Urinary bladder (tissue), 4 donors: ENCODE results near the gene CTIF. TPM values are rescaled to one million over a fixed set of nuclear protein-coding genes. Genes with fewer than 3 reads are reported as not detected.

Source experiments
- DNase-seq: peaks from one replicate; pipeline ENCODE4 v3.0.0-alpha.2; 2015; ENCODE audit errors: extremely low spot score
- H3K27ac ChIP-seq: one replicate; pipeline ENCODE4 v1.5.1; 2013; ENCODE audit warnings: low read depth, mild to moderate bottlenecking, moderate library complexity
- H3K36me3 ChIP-seq: one replicate; pipeline ENCODE4 v1.6.1; 2013; ENCODE audit warnings: mild to moderate bottlenecking, moderate library complexity; ENCODE audit not compliant: insufficient read depth
- H3K4me1 ChIP-seq: one replicate; pipeline ENCODE4 v1.6.1; 2013; ENCODE audit warnings: mild to moderate bottlenecking, moderate library complexity; ENCODE audit not compliant: insufficient read depth
- H3K4me3 ChIP-seq: one replicate; pipeline ENCODE4 v1.5.1; 2013; ENCODE audit warnings: low read depth, low read length
- WGBS: extraction: QIAGEN DNeasy Blood & Tissue Kit; methylation state at CpG from one replicate; pipeline ENCODE4 v1.1.7; 2013; 5-methylcytosine and 5-hydroxymethylcytosine counted together
- polyA plus RNA-seq: library from polyadenylated mRNA; stranded (reverse); fragments of 200-250 nt; gene quantifications from one replicate; pipeline ENCODE4 v1.2.3, GENCODE V29; 2013
- total RNA-seq: library from RNA; depleted of rRNA; stranded (reverse); fragments of >200 nt; gene quantifications from one replicate; pipeline ENCODE4 v1.2.3, GENCODE V29; 2014
- donor health status: healthy with polysubstance abuse.
- donor health status: healthy.

Gene CTIF
- total and polyA plus RNA-seq, 2 donors = 26.6 to 50.3 TPM

DNA sequence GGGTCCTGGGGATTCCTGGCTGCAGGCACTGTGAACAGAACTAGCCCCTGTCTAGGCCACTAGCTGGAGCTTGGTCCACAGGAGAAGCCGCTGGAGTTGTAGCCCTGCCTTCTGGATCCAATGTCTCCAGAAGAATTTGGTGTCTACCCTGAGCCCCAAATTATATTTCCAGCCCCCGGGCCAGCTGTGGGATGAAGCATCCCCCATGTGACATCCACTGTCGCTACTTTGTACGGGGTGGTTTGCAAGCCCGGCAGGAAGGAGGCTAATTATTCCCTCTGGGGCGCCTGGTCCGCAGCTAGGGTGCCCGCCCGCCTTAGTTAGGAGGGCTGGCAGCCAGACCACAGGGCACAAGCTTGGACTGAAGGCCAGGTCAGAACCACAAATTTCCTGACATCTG, 305.4 kb downstream of the CTIF start:
- 95% methylated on average over 9 of the region's 9 CpGs for WGBS
- H3K4me1 ChIP-seq = no peaks in the 10 kb centered on the region

DNA sequence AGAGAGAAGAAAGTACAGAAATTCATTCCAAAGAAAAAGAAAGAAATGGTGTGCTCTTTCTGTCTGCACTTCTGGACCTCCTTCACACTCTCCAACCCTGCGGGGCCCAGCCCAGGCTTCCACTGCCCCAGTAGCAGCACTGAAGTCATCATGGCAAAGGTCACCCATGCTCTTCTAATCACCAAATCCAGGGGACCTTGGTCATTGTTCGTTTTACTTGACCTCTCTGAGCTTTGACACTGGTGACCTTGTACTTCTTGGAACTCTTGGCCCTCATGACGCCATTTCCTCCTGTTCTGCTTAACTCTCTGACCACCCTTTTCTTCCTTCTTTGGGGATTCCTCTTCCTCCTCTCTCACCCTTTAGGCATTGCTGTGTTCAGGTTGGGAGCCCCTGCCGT, 306.3 kb downstream of the CTIF start:
- no peaks in the 10 kb centered on the region for H3K4me1 ChIP-seq
- DNase-seq = no peak
- WGBS = 91% methylated on average over 4 of the region's 4 CpGs
- H3K27ac ChIP-seq = no peak overlapping the region
- H3K4me3 ChIP-seq = no peak overlapping the region
- no peaks in the 10 kb centered on the region for H3K36me3 ChIP-seq

More for the DNA sequence above, 305.4 kb downstream of the CTIF start:
- Histone ChIP-seq H3K36me3 (no peaks in the 10 kb centered on the region), H3K27ac (no peak overlapping the region), H3K4me3 (no peak overlapping the region)
- DNase-seq = no peak

DNA sequence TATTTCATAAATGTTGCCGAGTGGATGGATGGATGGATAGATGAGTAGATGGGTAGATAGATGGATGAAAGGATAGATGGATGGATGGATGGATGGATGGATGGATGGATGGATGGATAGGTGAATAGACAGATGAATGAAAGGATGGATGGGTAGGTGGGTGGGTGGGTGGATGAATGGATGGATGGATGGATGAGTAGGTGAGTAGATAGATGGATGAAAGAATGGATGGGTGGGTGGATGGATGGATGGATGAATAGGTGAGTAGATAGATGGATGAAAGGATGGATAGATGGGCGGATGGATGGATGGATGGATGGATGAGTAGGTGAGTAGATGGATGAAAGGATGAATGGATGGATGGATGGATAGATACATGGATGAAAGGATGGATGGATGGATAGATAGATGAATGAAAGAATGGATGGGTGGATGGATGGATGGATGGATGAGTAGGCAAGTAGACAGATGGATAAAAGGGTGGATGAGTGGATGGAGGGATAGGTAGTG, 307.6 kb downstream of the CTIF start:
- 98% methylated on average over 2 of the region's 2 CpGs for WGBS
- no peak overlapping the region for H3K4me3 ChIP-seq
- H3K36me3 ChIP-seq = no peaks in the 10 kb centered on the region
- DNase-seq = no peak
- H3K27ac ChIP-seq = no peak overlapping the region
- H3K4me1 ChIP-seq = no peaks in the 10 kb centered on the region

DNA sequence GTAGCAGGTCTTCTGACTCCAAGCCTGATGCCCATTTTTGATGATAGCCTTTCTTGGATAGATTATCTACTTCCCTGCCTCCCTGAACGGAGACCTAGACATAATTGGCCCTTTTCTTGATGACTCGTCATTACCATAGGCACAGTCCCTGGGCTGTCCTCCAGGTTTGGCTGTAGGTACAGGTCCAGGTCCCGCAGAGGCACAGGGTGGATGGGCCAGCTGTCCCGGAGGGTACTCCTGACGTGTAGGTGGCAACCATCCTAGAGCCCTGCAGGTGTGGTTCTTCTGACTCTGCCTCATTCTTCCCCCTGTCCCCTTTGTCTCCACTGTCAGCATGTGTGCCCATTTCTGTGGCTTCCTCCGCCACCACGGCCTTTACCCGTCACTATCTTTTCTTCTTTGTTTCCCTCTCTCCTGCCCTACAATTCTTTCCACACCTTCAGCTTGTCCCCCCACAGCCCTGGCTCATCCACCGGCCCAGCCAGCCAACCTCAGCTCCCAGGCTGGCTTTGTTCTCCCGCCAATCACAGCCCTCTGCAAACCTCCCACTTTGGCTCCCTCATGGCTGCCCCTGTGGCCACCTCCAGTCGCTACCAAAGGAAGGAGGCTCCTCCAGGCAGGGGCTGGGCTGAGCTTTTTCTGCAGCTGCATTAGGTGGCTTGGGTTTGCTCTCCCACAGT, 309.1 kb downstream of the CTIF start:
- Histone ChIP-seq H3K4me3 (no peak overlapping the region), H3K27ac (no peak overlapping the region), H3K36me3 (no peaks in the 10 kb centered on the region), H3K4me1 (no peaks in the 10 kb centered on the region)
- 77% methylated on average over 11 of the region's 11 CpGs for WGBS
- DNase-seq = no peak

DNA sequence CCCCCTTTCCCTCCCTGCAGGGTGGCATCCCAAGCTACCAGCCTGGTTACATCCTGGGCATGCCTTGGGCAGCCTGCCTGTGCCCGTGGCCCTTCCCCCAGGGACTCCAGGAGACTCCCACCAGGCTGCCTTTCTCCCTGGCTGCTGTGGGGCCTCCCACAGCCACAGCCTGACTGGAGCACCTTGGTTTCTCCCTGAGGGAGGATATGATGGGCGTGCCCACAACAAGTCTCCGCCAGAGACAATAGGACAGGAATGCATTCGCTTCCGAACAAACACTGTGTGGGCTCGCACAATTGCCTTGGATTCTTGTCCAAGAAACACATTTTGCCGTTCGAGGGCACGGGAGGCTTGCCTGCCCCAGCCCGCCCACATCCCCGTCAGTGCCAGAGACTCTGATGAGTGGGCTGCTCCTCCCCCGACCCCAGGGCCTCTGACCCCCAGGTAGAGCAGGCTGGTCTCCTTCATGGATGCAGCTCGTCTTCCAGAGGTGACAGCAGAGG, 309.9 kb downstream of the CTIF start:
- no peak for DNase-seq
- H3K27ac ChIP-seq = no peak overlapping the region
- no peaks in the 10 kb centered on the region for H3K4me1 ChIP-seq
- 82% methylated on average over 13 of the region's 13 CpGs for whole genome bisulfite sequencing
- no peak overlapping the region for H3K4me3 ChIP-seq
- H3K36me3 ChIP-seq = no peaks in the 10 kb centered on the region

DNA sequence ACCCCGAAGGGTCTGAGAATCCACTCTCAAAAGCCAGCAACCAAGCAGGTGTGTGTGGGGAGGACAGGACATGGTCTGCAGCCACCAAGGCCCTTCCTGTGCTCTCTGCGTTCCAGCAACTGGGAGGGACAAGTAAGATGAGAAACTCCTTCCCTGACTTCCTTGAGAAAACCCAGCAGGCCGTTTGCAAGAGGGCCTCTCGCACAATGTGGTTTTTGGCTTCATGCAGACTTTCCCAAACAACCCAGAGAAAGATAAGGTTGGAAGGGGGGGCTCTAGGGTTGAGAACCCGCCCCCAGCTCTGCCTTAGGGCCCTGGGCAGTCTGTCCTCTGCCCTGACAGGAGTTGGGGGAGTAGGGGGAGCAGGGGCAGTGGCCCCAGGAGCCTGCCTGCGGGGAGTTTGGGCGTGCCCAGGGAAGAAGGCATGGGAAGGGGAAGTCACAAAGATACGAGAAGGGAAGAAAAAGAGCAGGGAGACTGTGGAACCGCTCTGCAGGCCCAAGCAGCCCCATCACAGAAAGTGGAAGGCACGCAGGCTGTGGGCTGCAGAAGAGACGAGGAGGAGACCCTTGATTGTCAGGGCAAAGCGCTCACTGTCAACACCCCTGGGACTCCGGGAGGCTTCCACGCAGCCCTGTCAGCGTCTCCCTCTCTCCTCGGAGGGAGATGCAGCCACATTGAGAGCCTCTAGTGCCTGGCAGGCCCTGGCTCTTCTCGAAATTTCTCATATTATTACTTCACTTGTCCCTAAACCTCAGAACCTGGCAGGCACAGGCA, 312.2 kb downstream of the CTIF start:
- no peak for DNase-seq
- 19% methylated on average over 17 of the region's 17 CpGs for WGBS
- peak overlapping the region; percentile 54 for H3K27ac ChIP-seq

DNA sequence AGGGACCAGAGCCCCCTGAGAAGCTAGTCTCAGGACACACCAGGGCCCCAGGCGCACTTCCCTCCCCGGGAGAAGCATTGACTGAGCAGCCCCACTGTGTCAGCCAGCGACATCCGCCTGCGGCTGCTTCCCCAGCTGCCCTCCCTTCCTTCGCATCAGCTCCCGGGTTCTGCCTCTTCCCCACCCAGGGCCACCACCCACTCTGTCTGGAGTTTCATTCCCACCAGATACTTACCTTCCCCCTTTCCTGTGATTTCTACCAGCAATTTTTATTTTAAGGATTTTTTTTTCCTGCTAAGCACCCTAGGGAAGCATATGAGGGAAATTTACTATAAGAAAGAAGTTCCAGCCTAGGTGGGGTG, 312.7 kb downstream of the CTIF start:
- no peak for DNase-seq
- H3K4me3 ChIP-seq = no peak overlapping the region
- H3K27ac ChIP-seq = peak overlapping the region; percentile 54
- 33% methylated on average over 7 of the region's 7 CpGs for WGBS
- no peaks in the 10 kb centered on the region for H3K4me1 ChIP-seq
- H3K36me3 ChIP-seq = no peaks in the 10 kb centered on the region

More for the DNA sequence above, 312.2 kb downstream of the CTIF start:
- H3K4me1 ChIP-seq = no peaks in the 10 kb centered on the region
- H3K4me3 ChIP-seq = no peak overlapping the region
- H3K36me3 ChIP-seq = no peaks in the 10 kb centered on the region

DNA sequence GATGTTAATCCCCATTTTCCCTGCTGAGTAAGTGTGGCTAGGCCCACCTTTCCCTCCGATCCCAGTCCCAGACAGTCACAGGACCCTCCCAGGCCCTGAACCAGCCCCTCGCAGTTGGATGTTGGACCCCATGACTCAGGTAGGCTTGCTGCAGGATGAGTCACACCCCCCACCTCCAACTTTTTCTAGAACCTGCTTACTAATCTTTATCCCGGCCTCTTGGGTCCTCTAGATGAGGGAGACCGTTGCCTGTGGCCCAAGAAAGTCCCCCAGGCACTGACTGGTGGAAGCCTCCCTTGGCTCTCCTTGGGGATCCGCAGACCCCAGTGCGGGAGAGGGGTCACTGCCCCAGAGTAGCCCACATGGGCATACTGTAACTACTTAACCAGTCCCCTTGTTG, 313.5 kb downstream of the CTIF start:
- Histone ChIP-seq H3K4me3 (no peak overlapping the region), H3K36me3 (no peaks in the 10 kb centered on the region), H3K27ac (no peak overlapping the region), H3K4me1 (no peaks in the 10 kb centered on the region)
- no peak for DNase-seq
- 93% methylated on average over 6 of the region's 6 CpGs for WGBS

DNA sequence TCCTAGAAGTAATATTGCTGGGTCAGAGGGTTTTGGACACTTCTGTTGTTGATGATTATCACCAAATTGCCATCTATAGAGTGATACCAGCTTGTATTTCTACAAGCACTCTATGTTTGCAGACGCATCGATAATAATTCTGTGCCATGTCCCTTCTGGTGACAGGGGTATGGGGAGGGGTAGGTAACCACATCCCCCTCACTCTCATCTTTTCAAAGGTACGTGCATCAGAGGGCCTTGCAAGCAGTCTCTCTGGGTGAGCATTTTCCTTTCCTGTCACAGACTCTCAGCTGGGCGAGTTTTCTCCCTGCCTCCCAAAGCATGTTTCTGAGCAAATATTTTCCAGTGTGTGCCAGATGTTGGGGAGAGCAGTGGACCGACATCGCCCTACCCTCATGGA, 314.0 kb downstream of the CTIF start:
- no peak overlapping the region for H3K27ac ChIP-seq
- H3K4me1 ChIP-seq = no peaks in the 10 kb centered on the region
- DNase-seq = no peak
- 89% methylated on average over 6 of the region's 6 CpGs for WGBS
- no peak overlapping the region for H3K4me3 ChIP-seq
- no peaks in the 10 kb centered on the region for H3K36me3 ChIP-seq

DNA sequence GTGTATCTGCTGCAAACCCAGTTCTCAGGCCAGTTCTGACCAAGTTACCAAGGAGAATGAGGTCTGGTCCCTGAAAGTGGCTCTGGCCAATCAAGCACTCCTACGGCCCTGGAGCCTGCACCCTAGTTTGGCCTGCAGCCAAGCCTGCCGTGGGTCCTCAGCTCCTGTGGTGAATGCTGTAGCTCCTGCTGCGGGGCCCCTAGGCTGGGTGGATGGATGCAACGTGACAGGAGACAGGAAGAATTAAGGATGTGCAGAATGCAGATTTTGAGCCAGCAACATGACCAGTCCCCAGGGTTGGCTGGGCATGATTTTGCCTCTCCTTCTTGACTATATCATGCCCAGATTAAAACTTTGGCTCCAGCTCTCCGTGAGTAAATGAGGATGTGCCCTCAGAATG, 314.8 kb downstream of the CTIF start:
- H3K4me1 ChIP-seq = no peaks in the 10 kb centered on the region
- WGBS = 47% methylated on average over 5 of the region's 5 CpGs
- H3K36me3 ChIP-seq = no peaks in the 10 kb centered on the region
- DNase-seq = no peak
- H3K27ac ChIP-seq = no peak overlapping the region
- H3K4me3 ChIP-seq = no peak overlapping the region

DNA sequence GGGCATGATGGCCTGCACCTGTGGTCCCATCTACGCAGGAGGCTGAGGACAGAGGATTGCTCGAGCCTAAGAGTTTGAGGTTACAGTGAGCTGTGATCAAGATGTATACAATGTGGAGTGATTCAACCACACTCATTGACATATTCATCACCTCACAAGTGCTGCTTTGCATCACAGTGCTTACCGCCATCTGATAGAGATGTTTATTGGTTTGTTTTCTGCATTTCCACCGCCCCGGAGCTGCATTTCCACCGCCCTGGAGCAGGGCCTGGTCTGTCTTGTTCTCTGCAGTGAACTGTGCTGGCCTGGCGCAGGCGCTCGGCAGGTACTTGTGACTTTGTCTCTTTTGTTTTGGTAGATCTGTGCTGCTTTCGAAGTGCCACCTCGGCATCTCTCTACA, 315.9 kb downstream of the CTIF start:
- DNase-seq = no peak
- H3K4me3 ChIP-seq = no peak overlapping the region
- WGBS = 74% methylated on average over 11 of the region's 11 CpGs
- H3K27ac ChIP-seq = no peak overlapping the region
- H3K4me1 ChIP-seq = no peaks in the 10 kb centered on the region
- no peaks in the 10 kb centered on the region for H3K36me3 ChIP-seq

DNA sequence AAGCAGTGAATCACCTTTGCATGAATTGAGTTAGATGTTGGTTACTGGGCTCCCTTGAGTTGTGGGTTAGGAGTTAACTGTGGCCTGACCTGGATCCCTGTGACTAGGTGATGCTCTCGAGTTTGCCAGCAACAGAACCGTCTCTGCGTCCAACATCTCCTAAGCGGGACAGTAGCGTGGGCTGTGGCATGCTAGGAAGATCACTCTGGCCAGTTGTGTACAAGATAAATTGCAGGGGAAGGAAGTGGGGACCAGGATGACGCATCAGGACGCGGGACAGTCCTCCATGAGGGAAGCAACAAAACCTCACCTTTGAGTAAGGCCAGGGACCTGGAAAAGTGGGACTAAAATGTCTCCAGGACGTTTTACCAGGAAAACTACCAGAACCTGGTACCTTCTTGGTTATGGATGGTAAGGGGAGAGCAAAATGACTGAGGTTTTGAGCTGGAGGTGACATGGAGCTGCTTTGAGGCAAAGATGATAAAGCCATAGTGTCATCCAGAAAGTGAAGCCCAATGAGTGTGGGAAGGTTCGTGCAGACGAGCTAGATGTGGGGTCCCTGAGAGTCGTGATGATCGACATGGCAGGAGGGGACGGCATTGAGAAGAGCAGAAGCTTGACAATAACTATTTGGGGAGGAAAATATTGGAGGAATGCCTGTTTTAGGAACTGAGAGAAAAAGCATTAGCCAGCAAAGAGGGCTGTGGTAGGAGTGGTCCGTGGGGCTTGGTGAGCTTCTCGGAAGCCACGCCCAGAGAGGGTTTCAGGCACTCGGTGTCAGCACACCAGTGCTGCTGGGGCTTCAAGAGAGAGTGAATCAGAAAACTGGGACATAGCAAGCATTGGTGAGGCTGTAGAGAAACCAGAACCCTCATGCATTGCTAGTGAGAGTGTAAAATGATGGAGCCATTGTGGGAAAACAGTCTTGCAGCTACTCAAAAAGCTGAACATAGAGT, 316.9 kb downstream of the CTIF start:
- DNase-seq = no peak
- WGBS = 83% methylated on average over 18 of the region's 18 CpGs

DNA sequence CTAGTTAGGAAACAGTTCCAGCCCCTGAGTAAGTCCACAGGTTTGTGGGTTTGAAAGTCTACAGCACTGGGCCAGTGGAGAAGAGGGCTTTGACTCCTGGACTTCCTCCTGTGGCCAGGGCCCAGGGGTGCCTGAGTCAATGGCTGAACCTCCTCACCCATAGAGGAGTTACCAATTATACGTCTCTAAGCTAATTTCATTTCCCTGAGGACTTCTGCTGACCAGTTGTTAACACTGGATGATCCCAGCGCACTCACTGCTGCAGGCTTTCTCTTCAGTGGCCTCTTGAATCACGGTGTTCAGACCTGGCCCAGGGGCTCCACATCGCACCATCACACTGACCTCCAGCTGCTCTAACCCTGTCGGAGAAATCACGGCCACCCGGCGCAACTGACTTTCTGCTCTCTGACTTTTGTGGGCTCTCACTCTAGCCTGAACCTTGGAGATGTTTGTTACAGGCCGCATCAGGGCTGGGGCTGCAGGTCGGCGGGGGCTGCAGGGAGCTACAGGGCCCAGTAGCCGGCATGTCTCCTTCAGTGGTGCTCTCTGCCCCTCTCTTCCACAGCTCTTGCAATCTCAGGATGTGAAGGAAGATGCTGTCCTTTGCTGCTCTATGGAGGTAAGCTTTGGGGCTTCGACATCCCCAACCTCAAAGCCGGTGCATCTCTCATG, 318.3 kb downstream of the CTIF start:
- no peak for DNase-seq

More for the DNA sequence above, 316.9 kb downstream of the CTIF start:
- Histone ChIP-seq H3K4me1 (no peaks in the 10 kb centered on the region), H3K36me3 (no peaks in the 10 kb centered on the region), H3K27ac (no peak overlapping the region), H3K4me3 (no peak overlapping the region)

More for the DNA sequence above, 318.3 kb downstream of the CTIF start:
- no peak overlapping the region for H3K4me3 ChIP-seq
- no peaks in the 10 kb centered on the region for H3K4me1 ChIP-seq
- no peaks in the 10 kb centered on the region for H3K36me3 ChIP-seq
- H3K27ac ChIP-seq = no peak overlapping the region
- 91% methylated on average over 14 of the region's 14 CpGs for WGBS
